WTC11 (cell line): ENCODE results near the gene TMEM271. TPM values are rescaled to one million over a fixed set of nuclear protein-coding genes. Genes with fewer than 3 reads are reported as not detected.

Source experiments
- ATAC-seq: fragments of 200-7000 bp; cut with Tn5 transposase; 2 replicates; pipeline ENCODE4 v1.10.0; 2021; ENCODE audit warnings: mild to moderate bottlenecking, moderate library complexity
- CTCF ChIA-PET: fragments of 300-600 bp; sonication (Branson Sonifier 250); formaldehyde crosslinking; loops from one replicate; lab custom pipeline; 2021; ENCODE audit warnings: antibody characterized with exemption; lab: Charles Lee
- POLR2A ChIA-PET: fragments of 350-600 bp; sonication (Branson Sonifier 250); formaldehyde crosslinking; loops from one replicate; lab custom pipeline; 2021; ENCODE audit warnings: antibody characterized with exemption; lab: Charles Lee
- DNase-seq: peaks from one replicate; pipeline ENCODE4 v3.0.0; 2021; ENCODE audit warnings: low spot score
- H3K27ac Mint-ChIP-seq: 2 replicates; pipeline ENCODE4 v1.8.0; 2021; ENCODE audit warnings: mixed read lengths
- H3K27me3 Mint-ChIP-seq: 2 replicates; pipeline ENCODE4 v1.8.0; 2021; ENCODE audit warnings: low read depth, mild to moderate bottlenecking, moderate library complexity, mixed read lengths
- H3K36me3 Mint-ChIP-seq: 2 replicates; pipeline ENCODE4 v1.8.0; 2021; ENCODE audit warnings: mixed read lengths
- H3K4me1 Mint-ChIP-seq: 2 replicates; pipeline ENCODE4 v1.8.0; 2022; ENCODE audit warnings: mixed read lengths
- H3K4me3 Mint-ChIP-seq: 2 replicates; pipeline ENCODE4 v1.8.0; 2021; ENCODE audit warnings: mild to moderate bottlenecking, moderate library complexity, mixed read lengths
- H3K9me3 Mint-ChIP-seq: 2 replicates; pipeline ENCODE4 v1.8.0; 2021; ENCODE audit warnings: mixed read lengths
- AR ChIP-seq: fragments of 250-450 bp; sonication (Bioruptor Pico); IDR thresholded peaks from 2 replicates; pipeline ENCODE4 v1.9.0; 2021; ENCODE audit warnings: mild to moderate bottlenecking
- FOXK1 ChIP-seq: sonication (generic); formaldehyde crosslinking; IDR thresholded peaks from 2 replicates; pipeline ENCODE4 v1.8.0; 2022; ENCODE audit warnings: mild to moderate bottlenecking, moderate library complexity, missing genetic modification reagents
- GRHL2 ChIP-seq: fragments of 250-450 bp; sonication (Bioruptor Pico); IDR thresholded peaks from 2 replicates; pipeline ENCODE4 v1.8.0; 2022; ENCODE audit warnings: mild to moderate bottlenecking, moderate library complexity; ENCODE audit not compliant: insufficient replicate concordance, severe bottlenecking
- JAZF1 ChIP-seq: fragments of 250-450 bp; sonication (Bioruptor Pico); IDR thresholded peaks from 2 replicates; pipeline ENCODE4 v1.9.0; 2021; ENCODE audit warnings: moderate library complexity, mild to moderate bottlenecking, inconsistent platforms
- KAT7 ChIP-seq: sonication (generic); formaldehyde crosslinking; IDR thresholded peaks from 2 replicates; pipeline ENCODE4 v1.8.1; 2023; ENCODE audit warnings: missing genetic modification reagents, mild to moderate bottlenecking, borderline replicate concordance
- MYBL2 ChIP-seq: sonication (generic); formaldehyde crosslinking; IDR thresholded peaks from 2 replicates; pipeline ENCODE4 v1.8.1; 2023; ENCODE audit warnings: mild to moderate bottlenecking, moderate library complexity, missing genetic modification reagents
- NFE2L1 ChIP-seq: sonication (generic); formaldehyde crosslinking; IDR thresholded peaks from 2 replicates; pipeline ENCODE4 v1.8.1; 2023; ENCODE audit warnings: missing genetic modification reagents
- PREB ChIP-seq: sonication (generic); formaldehyde crosslinking; IDR thresholded peaks from 2 replicates; pipeline ENCODE4 v1.8.1; 2022; ENCODE audit warnings: mild to moderate bottlenecking, missing genetic modification reagents, moderate library complexity, borderline replicate concordance
- SOX15 ChIP-seq: fragments of 250-450 bp; sonication (Bioruptor Pico); IDR thresholded peaks from 2 replicates; pipeline ENCODE4 v1.9.0; 2021; ENCODE audit warnings: mild to moderate bottlenecking
- TEAD1 ChIP-seq: sonication (generic); formaldehyde crosslinking; IDR thresholded peaks from 2 replicates; pipeline ENCODE4 v1.8.0; 2022; ENCODE audit warnings: mild to moderate bottlenecking, missing genetic modification reagents
- TEAD4 ChIP-seq: sonication (generic); formaldehyde crosslinking; IDR thresholded peaks from 2 replicates; pipeline ENCODE4 v1.8.0; 2022; ENCODE audit warnings: mild to moderate bottlenecking, missing genetic modification reagents
- USF2 ChIP-seq: sonication (generic); formaldehyde crosslinking; IDR thresholded peaks from 2 replicates; pipeline ENCODE4 v1.8.1; 2023; ENCODE audit warnings: mild to moderate bottlenecking, missing genetic modification reagents, moderate library complexity
- ZBTB43 ChIP-seq: sonication (generic); formaldehyde crosslinking; IDR thresholded peaks from 2 replicates; pipeline ENCODE4 v1.8.1; 2023; ENCODE audit warnings: mild to moderate bottlenecking, missing genetic modification reagents
- ZNF219 ChIP-seq: sonication (generic); formaldehyde crosslinking; IDR thresholded peaks from 2 replicates; pipeline ENCODE4 v1.8.0; 2023; ENCODE audit warnings: missing genetic modification reagents, mild to moderate bottlenecking, borderline replicate concordance
- ZNF423 ChIP-seq: fragments of 250-450 bp; sonication (Bioruptor Pico); IDR thresholded peaks from 2 replicates; pipeline ENCODE4 v2.1.2; 2022; ENCODE audit warnings: mild to moderate bottlenecking, moderate library complexity
- ZNF512 ChIP-seq: sonication (generic); formaldehyde crosslinking; IDR thresholded peaks from 2 replicates; pipeline ENCODE4 v1.8.1; 2022; ENCODE audit warnings: missing genetic modification reagents, borderline replicate concordance
- total RNA-seq: library from RNA; stranded (reverse); gene quantifications from 3 replicates; pipeline ENCODE4 v1.2.3, GENCODE V29; 2021
- TF ChIP-seq, protein P1 (sequence below): fragments of 250-450 bp; sonication (Bioruptor Pico); IDR thresholded peaks from 2 replicates; pipeline ENCODE4 v1.9.0; 2021; ENCODE audit warnings: moderate library complexity, mild to moderate bottlenecking, inconsistent platforms, borderline replicate concordance
- TF ChIP-seq, protein P2 (sequence below): fragments of 250-450 bp; sonication (Bioruptor Pico); IDR thresholded peaks from 2 replicates; pipeline ENCODE4 v1.9.0; 2021; ENCODE audit warnings: mild to moderate bottlenecking, borderline replicate concordance
- TF ChIP-seq, protein P3 (sequence below): fragments of 200-600 bp; IDR thresholded peaks from 2 replicates; pipeline ENCODE4 v1.8.0; 2022; ENCODE audit warnings: antibody characterized with exemption
- TF ChIP-seq, protein P4 (sequence below): sonication (generic); formaldehyde crosslinking; IDR thresholded peaks from 2 replicates; pipeline ENCODE4 v1.8.1; 2023; ENCODE audit warnings: mild to moderate bottlenecking, moderate library complexity, missing genetic modification reagents

The TMEM271 gene
- total RNA-seq, 1 experiment from 2014 or later = 0.31 TPM

- no peak overlapping the region for H3K27ac Mint-ChIP-seq
- POLR2A ChIA-PET = no interaction called here
- H3K9me3 Mint-ChIP-seq = peaks cover 15% of the 10 kb centered on the region
- H3K4me3 Mint-ChIP-seq = no peak overlapping the region
- DNase-seq (no peak), ATAC-seq (no peak)
- TF ChIP-seq, protein P1, sequence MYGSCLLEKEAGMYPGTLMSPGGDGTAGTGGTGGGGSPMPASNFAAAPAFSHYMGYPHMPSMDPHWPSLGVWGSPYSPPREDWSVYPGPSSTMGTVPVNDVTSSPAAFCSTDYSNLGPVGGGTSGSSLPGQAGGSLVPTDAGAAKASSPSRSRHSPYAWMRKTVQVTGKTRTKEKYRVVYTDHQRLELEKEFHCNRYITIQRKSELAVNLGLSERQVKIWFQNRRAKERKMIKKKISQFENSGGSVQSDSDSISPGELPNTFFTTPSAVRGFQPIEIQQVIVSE (CRISPR knock-in tag) = no peak
- no peak for TF ChIP-seq JAZF1 (CRISPR knock-in tag)
- TF ChIP-seq, protein P2, sequence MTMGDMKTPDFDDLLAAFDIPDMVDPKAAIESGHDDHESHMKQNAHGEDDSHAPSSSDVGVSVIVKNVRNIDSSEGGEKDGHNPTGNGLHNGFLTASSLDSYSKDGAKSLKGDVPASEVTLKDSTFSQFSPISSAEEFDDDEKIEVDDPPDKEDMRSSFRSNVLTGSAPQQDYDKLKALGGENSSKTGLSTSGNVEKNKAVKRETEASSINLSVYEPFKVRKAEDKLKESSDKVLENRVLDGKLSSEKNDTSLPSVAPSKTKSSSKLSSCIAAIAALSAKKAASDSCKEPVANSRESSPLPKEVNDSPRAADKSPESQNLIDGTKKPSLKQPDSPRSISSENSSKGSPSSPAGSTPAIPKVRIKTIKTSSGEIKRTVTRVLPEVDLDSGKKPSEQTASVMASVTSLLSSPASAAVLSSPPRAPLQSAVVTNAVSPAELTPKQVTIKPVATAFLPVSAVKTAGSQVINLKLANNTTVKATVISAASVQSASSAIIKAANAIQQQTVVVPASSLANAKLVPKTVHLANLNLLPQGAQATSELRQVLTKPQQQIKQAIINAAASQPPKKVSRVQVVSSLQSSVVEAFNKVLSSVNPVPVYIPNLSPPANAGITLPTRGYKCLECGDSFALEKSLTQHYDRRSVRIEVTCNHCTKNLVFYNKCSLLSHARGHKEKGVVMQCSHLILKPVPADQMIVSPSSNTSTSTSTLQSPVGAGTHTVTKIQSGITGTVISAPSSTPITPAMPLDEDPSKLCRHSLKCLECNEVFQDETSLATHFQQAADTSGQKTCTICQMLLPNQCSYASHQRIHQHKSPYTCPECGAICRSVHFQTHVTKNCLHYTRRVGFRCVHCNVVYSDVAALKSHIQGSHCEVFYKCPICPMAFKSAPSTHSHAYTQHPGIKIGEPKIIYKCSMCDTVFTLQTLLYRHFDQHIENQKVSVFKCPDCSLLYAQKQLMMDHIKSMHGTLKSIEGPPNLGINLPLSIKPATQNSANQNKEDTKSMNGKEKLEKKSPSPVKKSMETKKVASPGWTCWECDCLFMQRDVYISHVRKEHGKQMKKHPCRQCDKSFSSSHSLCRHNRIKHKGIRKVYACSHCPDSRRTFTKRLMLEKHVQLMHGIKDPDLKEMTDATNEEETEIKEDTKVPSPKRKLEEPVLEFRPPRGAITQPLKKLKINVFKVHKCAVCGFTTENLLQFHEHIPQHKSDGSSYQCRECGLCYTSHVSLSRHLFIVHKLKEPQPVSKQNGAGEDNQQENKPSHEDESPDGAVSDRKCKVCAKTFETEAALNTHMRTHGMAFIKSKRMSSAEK (CRISPR knock-in tag) = no peak
- no peak for TF ChIP-seq GRHL2 (CRISPR knock-in tag)
- TF ChIP-seq USF2 (CRISPR knock-in tag) = no peak
- no peak for TF ChIP-seq AR
- no peak for TF ChIP-seq ZNF512 (CRISPR knock-in tag)
- TF ChIP-seq MYBL2 (CRISPR knock-in tag) = no peak
- no peak for TF ChIP-seq ZNF423 (CRISPR knock-in tag)
- TF ChIP-seq ZBTB43 = no peak
- TF ChIP-seq TEAD1 (CRISPR knock-in tag) = no peak
- no peak for TF ChIP-seq NFE2L1
- TF ChIP-seq TEAD4 (CRISPR knock-in tag) = no peak
- TF ChIP-seq, protein P3, sequence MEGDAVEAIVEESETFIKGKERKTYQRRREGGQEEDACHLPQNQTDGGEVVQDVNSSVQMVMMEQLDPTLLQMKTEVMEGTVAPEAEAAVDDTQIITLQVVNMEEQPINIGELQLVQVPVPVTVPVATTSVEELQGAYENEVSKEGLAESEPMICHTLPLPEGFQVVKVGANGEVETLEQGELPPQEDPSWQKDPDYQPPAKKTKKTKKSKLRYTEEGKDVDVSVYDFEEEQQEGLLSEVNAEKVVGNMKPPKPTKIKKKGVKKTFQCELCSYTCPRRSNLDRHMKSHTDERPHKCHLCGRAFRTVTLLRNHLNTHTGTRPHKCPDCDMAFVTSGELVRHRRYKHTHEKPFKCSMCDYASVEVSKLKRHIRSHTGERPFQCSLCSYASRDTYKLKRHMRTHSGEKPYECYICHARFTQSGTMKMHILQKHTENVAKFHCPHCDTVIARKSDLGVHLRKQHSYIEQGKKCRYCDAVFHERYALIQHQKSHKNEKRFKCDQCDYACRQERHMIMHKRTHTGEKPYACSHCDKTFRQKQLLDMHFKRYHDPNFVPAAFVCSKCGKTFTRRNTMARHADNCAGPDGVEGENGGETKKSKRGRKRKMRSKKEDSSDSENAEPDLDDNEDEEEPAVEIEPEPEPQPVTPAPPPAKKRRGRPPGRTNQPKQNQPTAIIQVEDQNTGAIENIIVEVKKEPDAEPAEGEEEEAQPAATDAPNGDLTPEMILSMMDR = no peak
- no peak for TF ChIP-seq FOXK1 (CRISPR knock-in tag)
- no peak for TF ChIP-seq KAT7 (CRISPR knock-in tag)
- no peak for TF ChIP-seq SOX15
- TF ChIP-seq, protein P4, sequence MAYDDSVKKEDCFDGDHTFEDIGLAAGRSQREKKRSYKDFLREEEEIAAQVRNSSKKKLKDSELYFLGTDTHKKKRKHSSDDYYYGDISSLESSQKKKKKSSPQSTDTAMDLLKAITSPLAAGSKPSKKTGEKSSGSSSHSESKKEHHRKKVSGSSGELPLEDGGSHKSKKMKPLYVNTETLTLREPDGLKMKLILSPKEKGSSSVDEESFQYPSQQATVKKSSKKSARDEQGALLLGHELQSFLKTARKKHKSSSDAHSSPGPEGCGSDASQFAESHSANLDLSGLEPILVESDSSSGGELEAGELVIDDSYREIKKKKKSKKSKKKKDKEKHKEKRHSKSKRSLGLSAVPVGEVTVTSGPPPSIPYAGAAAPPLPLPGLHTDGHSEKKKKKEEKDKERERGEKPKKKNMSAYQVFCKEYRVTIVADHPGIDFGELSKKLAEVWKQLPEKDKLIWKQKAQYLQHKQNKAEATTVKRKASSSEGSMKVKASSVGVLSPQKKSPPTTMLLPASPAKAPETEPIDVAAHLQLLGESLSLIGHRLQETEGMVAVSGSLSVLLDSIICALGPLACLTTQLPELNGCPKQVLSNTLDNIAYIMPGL = no peak
- no peak for TF ChIP-seq PREB (CRISPR knock-in tag)
- no peak for TF ChIP-seq ZNF219 (CRISPR knock-in tag)
- H3K4me1 Mint-ChIP-seq = peaks cover 22% of the 10 kb centered on the region
- CTCF ChIA-PET = no interaction called here
- H3K36me3 Mint-ChIP-seq = peaks cover 7% of the 10 kb centered on the region
- peaks cover 69% of the 10 kb centered on the region for H3K27me3 Mint-ChIP-seq
Measured at GRCh38 chr4:581753-582361, 5.8 kb upstream of the TMEM271 start.
